Sigmoid colon (tissue), 3 donors: ENCODE results near the gene CCDC80.

ENCODE experiments used
- POLR2A ChIP-seq, 2 donors: fragments of 450-650 bp; IDR thresholded peaks; one replicate each; pipeline ENCODE4 v1.6.1; 2016; ENCODE audit warnings: antibody characterized with exemption in 2 of 2, mild to moderate bottlenecking in 2 of 2, moderate library complexity in 2 of 2
- TF ChIP-seq, protein P1 (sequence below), 4 experiments: fragments of 450-650 bp in 3 of 4; fragments of 200-600 bp in 1 of 4; IDR thresholded peaks; one replicate each; pipeline ENCODE4 v1.5.1; 2016 to 2019; ENCODE audit warnings: antibody characterized with exemption in 4 of 4, mild to moderate bottlenecking in 3 of 4, moderate library complexity in 2 of 4

GRCh38 chr3:112651071-112651470, 10.1 kb upstream of the CCDC80 start:
- TF ChIP-seq, protein P1, sequence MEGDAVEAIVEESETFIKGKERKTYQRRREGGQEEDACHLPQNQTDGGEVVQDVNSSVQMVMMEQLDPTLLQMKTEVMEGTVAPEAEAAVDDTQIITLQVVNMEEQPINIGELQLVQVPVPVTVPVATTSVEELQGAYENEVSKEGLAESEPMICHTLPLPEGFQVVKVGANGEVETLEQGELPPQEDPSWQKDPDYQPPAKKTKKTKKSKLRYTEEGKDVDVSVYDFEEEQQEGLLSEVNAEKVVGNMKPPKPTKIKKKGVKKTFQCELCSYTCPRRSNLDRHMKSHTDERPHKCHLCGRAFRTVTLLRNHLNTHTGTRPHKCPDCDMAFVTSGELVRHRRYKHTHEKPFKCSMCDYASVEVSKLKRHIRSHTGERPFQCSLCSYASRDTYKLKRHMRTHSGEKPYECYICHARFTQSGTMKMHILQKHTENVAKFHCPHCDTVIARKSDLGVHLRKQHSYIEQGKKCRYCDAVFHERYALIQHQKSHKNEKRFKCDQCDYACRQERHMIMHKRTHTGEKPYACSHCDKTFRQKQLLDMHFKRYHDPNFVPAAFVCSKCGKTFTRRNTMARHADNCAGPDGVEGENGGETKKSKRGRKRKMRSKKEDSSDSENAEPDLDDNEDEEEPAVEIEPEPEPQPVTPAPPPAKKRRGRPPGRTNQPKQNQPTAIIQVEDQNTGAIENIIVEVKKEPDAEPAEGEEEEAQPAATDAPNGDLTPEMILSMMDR (IDR thresholded peaks at IDR 0.05) = no peak
- TF ChIP-seq POLR2A (IDR thresholded peaks at IDR 0.05) = no peak
